Cardiac fibroblast (primary cell): ENCODE results near the gene PPARG.
A peak's percentile ranks its signal among the peaks of the same experiment; 100 is the strongest.
"Not testable (repeated sequence)": the region's sequence is repeated elsewhere in the genome, so short reads cannot be mapped to it uniquely, and the experiment has no call there.

Source experiments
- DNase-seq, 2 donors: peaks; one replicate each; pipeline versions ENCODE4 v3.0.0 to v3.0.0-alpha.2; 2010; ENCODE audit warnings: low read depth in 2 of 2
- H3K4me3 ChIP-seq, 2 donors: replicated peaks in 1 of 2; 1 replicate in 1 of 2; 2 replicates in 1 of 2; pipeline ENCODE4 v1.5.1; 2011; ENCODE audit warnings: low read depth in 2 of 2, low read length in 2 of 2, mild to moderate bottlenecking in 2 of 2, moderate library complexity in 1 of 2
- TF ChIP-seq, protein P1 (sequence below): IDR thresholded peaks from one replicate; pipeline ENCODE4 v1.5.1; 2011; ENCODE audit warnings: low read depth, mild to moderate bottlenecking, low read length, inconsistent platforms

The PPARG gene

DNA sequence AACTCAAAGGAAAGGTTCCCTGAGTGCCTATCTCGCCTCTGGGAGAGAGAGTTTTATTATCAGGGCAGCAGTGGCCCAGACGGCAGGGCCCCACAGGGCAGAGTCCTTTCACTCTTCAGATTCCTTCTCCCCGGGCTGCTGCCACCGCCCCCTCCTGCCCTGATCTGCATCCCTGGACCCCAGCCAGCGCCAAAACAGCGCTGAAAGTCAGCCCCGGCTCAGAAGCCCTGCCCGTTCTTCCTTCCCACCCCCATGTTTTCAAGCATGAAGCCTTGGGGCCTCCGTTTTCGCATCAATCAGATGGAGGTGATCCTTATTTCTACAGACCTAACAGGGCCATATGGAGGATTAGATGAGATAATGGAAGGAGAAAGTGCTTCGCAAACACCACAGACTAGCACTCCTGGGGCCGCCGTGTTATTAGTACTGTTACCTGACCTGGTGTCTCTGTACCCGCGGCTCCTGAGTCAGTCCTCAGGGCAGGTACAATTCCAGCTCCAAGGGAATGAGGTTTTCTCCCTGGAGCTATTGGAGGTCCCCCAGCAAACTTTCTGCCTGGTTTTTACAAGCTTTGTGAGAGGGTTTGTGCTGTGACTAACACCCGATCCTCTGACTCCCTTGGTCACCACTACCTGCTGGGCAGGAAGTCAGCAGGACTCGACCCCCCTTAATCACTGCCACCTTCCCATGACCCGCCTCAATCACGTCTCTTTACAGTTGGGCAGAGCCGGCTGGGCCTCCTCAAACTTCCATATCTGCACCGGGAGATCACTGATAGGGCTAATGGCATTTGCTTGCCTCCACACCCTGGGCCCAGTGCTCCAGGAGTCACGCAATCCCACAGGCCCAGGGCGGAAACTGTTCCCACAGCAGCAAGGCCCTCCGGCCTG is 156.0 kb downstream of the PPARG start:
- DNase-seq: peak in 1 of 2 donors; percentile 60
- TF ChIP-seq, protein P1, sequence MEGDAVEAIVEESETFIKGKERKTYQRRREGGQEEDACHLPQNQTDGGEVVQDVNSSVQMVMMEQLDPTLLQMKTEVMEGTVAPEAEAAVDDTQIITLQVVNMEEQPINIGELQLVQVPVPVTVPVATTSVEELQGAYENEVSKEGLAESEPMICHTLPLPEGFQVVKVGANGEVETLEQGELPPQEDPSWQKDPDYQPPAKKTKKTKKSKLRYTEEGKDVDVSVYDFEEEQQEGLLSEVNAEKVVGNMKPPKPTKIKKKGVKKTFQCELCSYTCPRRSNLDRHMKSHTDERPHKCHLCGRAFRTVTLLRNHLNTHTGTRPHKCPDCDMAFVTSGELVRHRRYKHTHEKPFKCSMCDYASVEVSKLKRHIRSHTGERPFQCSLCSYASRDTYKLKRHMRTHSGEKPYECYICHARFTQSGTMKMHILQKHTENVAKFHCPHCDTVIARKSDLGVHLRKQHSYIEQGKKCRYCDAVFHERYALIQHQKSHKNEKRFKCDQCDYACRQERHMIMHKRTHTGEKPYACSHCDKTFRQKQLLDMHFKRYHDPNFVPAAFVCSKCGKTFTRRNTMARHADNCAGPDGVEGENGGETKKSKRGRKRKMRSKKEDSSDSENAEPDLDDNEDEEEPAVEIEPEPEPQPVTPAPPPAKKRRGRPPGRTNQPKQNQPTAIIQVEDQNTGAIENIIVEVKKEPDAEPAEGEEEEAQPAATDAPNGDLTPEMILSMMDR: no peak
- H3K4me3 ChIP-seq: no peak overlapping the region

DNA sequence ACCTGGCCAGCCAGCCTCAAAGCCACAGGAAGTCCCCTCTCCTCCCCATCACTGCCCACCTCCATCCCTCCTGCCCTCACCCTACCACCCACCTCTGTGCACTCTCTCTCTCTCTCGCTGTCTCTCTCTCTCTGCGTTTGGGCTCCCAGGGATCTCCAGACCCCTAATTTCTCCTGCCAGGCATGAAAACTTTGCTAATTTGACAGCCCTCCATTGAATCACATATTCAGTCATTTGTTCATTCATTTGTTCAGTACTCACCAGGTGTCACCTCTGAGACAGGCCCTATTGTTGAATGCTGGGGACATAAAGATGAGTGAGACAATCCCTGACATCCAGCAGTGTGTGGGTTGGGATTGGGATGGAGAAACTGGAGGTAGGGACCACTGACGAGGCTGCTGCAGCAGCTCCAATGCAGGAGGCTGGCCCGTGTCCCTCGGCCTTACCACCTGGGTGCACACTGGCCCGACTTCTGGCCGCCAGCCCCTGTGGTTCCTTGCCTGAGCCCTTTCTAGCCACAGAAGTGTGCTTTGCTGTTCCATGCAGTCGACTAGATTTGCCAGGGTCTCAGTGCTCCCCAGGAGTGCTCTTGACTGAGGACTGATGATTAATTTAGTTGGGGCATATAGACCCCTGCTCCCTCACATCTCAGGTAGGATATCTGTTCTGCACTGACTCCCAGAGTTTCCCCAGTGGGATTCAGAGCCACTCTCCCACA is 156.8 kb downstream of the PPARG start:
- TF ChIP-seq, protein P1: no peak
- H3K4me3 ChIP-seq: no peak overlapping the region
- DNase-seq: no peak

DNA sequence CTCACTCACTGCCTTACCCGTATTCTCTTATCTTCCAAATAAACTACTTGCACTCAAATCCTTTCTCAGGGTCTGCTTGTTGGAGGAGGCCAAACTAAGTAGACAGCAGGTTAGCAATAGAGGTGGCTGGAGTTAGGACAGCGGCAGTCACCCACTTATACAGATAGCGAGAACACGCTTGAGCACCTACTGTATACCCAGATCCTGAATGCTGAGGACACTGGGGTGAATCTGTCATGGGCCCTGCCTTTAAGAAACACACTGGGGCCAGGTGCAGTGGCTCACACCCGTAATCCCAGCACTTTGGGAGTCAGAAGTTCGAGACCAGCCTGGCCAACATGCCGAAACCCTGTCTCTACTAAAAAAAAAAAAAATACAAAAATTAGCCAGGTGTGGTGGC is 157.4 kb downstream of the PPARG start:
- no peak for DNase-seq
- TF ChIP-seq, protein P1: no peak
- no peak overlapping the region for H3K4me3 ChIP-seq

DNA sequence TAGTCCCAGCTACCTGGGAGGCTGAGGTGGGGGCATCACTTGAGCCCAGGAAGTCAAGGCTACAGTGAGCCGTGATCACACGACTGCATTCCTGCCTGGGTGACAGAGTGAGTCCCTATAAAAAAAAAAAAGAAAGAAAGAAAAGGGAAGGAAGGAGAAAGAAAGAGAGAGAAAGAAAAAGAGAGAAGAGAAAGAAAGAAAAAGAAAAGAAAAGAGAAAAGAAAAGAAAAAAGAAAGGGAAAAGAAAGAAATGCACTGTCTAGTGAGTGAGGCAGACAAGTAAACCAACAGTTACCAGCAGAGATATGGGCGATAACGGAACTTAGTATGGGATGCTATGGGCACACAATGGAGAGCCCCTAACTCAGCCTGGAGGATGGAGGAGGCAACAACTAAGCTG is 158.2 kb downstream of the PPARG start:
- DNase-seq: no peak
- H3K4me3 ChIP-seq: no peak overlapping the region
- TF ChIP-seq, protein P1: no peak

- H3K4me3 ChIP-seq, DNase-seq: not testable (repeated sequence)
These were observed 159.7 kb downstream of the PPARG start for GRCh38 chr3:12448404-12449202.

GRCh38 chr3:12449889-12450682 is 161.2 kb downstream of the PPARG start:
- TF ChIP-seq, protein P1: no peak
- no peak overlapping the region for H3K4me3 ChIP-seq
- DNase-seq: no peak
